ENCODE results near the gene FUOM. TPM values are rescaled to one million over a fixed set of nuclear protein-coding genes. Genes with fewer than 3 reads are reported as not detected.

Gene FUOM
- total RNA-seq, 1 experiment from 2014 or later = 33.3 TPM

- intact Hi-C loops (cut with micrococcal nuclease) = no loop called here
- no TSS peak for BruUV-seq (replicated peaks)
Measured at GRCh38 chr10:133338080-133339071, 19.4 kb downstream of the FUOM start.

DNA sequence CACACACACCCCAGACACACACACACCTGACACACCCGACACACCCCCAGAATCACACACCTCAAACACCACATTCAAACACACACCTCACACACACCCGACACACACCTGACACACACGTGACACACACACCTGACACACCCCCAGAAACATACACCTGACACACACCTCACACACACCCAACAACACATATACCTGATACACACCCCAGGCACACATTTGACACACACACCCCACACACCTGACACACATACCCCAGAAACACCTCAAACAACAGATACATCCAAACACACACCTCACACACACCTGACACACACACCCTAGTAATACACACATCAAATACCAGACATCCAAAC, 20.5 kb downstream of the FUOM start:
- CTCF ChIA-PET = no interaction called here
- H2AFZ ChIP-seq (ENCODE audit: low read length) = no peak overlapping the region
- no TSS peak for BruUV-seq (replicated peaks)

More at GRCh38 chr10:133338080-133339071, 19.4 kb downstream of the FUOM start:
- Histone ChIP-seq H3K9ac (ENCODE audit: low read length) (no peak overlapping the region), H3K4me1 (ENCODE audit: insufficient read depth, low read length) (peaks cover 2% of the 10 kb centered on the region; the same call in 1 of the 2 replicates), H3K9me2 (replicated peaks; ENCODE audit: low read length) (no peaks in the 10 kb centered on the region), H4K20me1 (ENCODE audit: low read length) (no peaks in the 10 kb centered on the region), H3K4me3 (ENCODE audit: low read length) (no peak overlapping the region), H3F3A (ENCODE audit: low read length, unreplicated experiment) (no peaks in the 10 kb centered on the region), H2AFZ (ENCODE audit: low read length) (no peak overlapping the region), H3K36me3 (ENCODE audit: low read depth, low read length) (no peaks in the 10 kb centered on the region), H3K27ac (ENCODE audit: low read length) (no peak overlapping the region), H3K4me2 (ENCODE audit: low read length) (no peak overlapping the region), H3K27me3 (ENCODE audit: low read length) (peaks cover 31% of the 10 kb centered on the region), H3K9me3 (ENCODE audit: low read length) (no peaks in the 10 kb centered on the region), H3K79me2 (ENCODE audit: low read length) (no peaks in the 10 kb centered on the region)
- ChIA-PET CTCF (no interaction called here), POLR2A (ENCODE audit: unreplicated experiment) (no interaction called here)
- TF ChIP-seq EZH2 (IDR thresholded peaks at IDR 0.05; ENCODE audit: low read length, unreplicated experiment) = no peak
- no peak for TF ChIP-seq CTCF (conservative IDR thresholded peaks at IDR 0.05; ENCODE audit: low read depth, low read length)
- TF ChIP-seq EZH2phosphoT487 (IDR thresholded peaks at IDR 0.05; ENCODE audit: borderline replicate concordance, low read length) = no peak
- ATAC-seq = no peak
- DNase-seq = no peak

More for the DNA sequence above, 20.5 kb downstream of the FUOM start:
- H3K4me1 ChIP-seq (ENCODE audit: insufficient read depth, low read length) = no peaks in the 10 kb centered on the region
- no peaks in the 10 kb centered on the region for H3K79me2 ChIP-seq (ENCODE audit: low read length)
- no peak for DNase-seq
- H4K20me1 ChIP-seq (ENCODE audit: low read length) = no peaks in the 10 kb centered on the region
- H3K27ac ChIP-seq (ENCODE audit: low read length) = no peak overlapping the region
- H3K4me2 ChIP-seq (ENCODE audit: low read length) = no peak overlapping the region
- H3K9ac ChIP-seq (ENCODE audit: low read length) = no peak overlapping the region
- POLR2A ChIA-PET (ENCODE audit: unreplicated experiment) = no interaction called here
- no peak overlapping the region for H3K4me3 ChIP-seq (ENCODE audit: low read length)
- no peaks in the 10 kb centered on the region for H3K36me3 ChIP-seq (ENCODE audit: low read depth, low read length)
- no peak for ATAC-seq
- intact Hi-C loops (cut with micrococcal nuclease) = no loop called here
- H3K9me2 ChIP-seq (replicated peaks; ENCODE audit: low read length) = no peaks in the 10 kb centered on the region
- TF ChIP-seq EZH2phosphoT487 (IDR thresholded peaks at IDR 0.05; ENCODE audit: borderline replicate concordance, low read length) = no peak
- no peak for TF ChIP-seq EZH2 (IDR thresholded peaks at IDR 0.05; ENCODE audit: low read length, unreplicated experiment)
- no peak for TF ChIP-seq CTCF (conservative IDR thresholded peaks at IDR 0.05; ENCODE audit: low read depth, low read length)
- no peaks in the 10 kb centered on the region for H3F3A ChIP-seq (ENCODE audit: low read length, unreplicated experiment)
- no peaks in the 10 kb centered on the region for H3K9me3 ChIP-seq (ENCODE audit: low read length)
- H3K27me3 ChIP-seq (ENCODE audit: low read length) = peaks cover 31% of the 10 kb centered on the region
